Osteocyte (in vitro differentiated cells): ENCODE data around the gene KAZN. TPM values are rescaled to one million over a fixed set of nuclear protein-coding genes. Genes with fewer than 3 reads are reported as not detected.

Source experiments
- DNase-seq: peaks from one replicate; pipeline ENCODE4 v3.0.0; 2021; ENCODE audit warnings: mixed read lengths; ENCODE audit not compliant: unreplicated experiment; ENCODE audit errors: extremely low spot score
- H3K27ac Mint-ChIP-seq: one replicate; pipeline ENCODE4 v1.8.0; 2021; ENCODE audit warnings: mild to moderate bottlenecking, mixed read lengths; ENCODE audit not compliant: unreplicated experiment
- H3K27me3 Mint-ChIP-seq: one replicate; pipeline ENCODE4 v1.8.0; 2021; ENCODE audit warnings: mixed read lengths; ENCODE audit not compliant: unreplicated experiment
- H3K36me3 Mint-ChIP-seq: one replicate; pipeline ENCODE4 v1.8.0; 2021; ENCODE audit warnings: mixed read lengths; ENCODE audit not compliant: unreplicated experiment
- H3K4me1 Mint-ChIP-seq: one replicate; pipeline ENCODE4 v1.8.0; 2021; ENCODE audit warnings: mixed read lengths; ENCODE audit not compliant: unreplicated experiment
- H3K4me3 Mint-ChIP-seq: one replicate; pipeline ENCODE4 v1.8.0; 2021; ENCODE audit warnings: mild to moderate bottlenecking, moderate library complexity, mixed read lengths; ENCODE audit not compliant: unreplicated experiment
- H3K9me3 Mint-ChIP-seq: one replicate; pipeline ENCODE4 v1.8.0; 2021; ENCODE audit warnings: mixed read lengths; ENCODE audit not compliant: unreplicated experiment
- total RNA-seq: library from RNA; stranded (reverse); gene quantifications from 2 replicates; pipeline ENCODE4 v1.2.1, GENCODE V29; 2021
- TF ChIP-seq, protein P1 (sequence below): fragments of 200-600 bp; sonication (generic); IDR thresholded peaks from 2 replicates; pipeline ENCODE4 v1.5.0; 2021; ENCODE audit warnings: antibody characterized with exemption, mild to moderate bottlenecking, moderate library complexity

The KAZN gene
- total RNA-seq, 1 donor from 2014 or later = 47.1 TPM

GRCh38 chr1:14788080-14788479, 189.6 kb downstream of the KAZN start:
- Mint-ChIP-seq H3K4me1 (no peaks in the 10 kb centered on the region), H3K27me3 (peaks cover 2% of the 10 kb centered on the region), H3K27ac (no peak overlapping the region), H3K9me3 (no peaks in the 10 kb centered on the region), H3K4me3 (no peak overlapping the region), H3K36me3 (no peaks in the 10 kb centered on the region)
- no peak for DNase-seq
- TF ChIP-seq, protein P1, sequence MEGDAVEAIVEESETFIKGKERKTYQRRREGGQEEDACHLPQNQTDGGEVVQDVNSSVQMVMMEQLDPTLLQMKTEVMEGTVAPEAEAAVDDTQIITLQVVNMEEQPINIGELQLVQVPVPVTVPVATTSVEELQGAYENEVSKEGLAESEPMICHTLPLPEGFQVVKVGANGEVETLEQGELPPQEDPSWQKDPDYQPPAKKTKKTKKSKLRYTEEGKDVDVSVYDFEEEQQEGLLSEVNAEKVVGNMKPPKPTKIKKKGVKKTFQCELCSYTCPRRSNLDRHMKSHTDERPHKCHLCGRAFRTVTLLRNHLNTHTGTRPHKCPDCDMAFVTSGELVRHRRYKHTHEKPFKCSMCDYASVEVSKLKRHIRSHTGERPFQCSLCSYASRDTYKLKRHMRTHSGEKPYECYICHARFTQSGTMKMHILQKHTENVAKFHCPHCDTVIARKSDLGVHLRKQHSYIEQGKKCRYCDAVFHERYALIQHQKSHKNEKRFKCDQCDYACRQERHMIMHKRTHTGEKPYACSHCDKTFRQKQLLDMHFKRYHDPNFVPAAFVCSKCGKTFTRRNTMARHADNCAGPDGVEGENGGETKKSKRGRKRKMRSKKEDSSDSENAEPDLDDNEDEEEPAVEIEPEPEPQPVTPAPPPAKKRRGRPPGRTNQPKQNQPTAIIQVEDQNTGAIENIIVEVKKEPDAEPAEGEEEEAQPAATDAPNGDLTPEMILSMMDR = no peak

DNA sequence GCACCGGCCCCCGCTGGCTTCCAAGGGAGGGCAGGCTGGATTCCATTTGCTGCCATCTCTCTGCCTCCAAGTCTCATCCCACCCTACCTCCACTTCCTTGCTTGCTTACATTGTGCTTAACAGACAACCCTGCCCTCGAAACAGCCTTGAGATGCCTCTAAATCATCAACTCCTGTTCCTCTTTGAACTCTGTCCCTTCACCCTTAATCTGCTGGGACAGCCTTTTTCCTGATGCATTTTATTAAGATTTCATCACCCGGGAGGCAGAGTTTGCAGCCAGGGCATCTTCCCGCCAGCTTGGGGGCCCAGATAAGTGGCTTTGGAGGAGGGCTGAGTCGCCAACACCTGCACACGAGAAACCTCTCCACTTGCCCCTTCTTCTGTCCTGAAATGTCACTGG, 192.5 kb downstream of the KAZN start:
- Mint-ChIP-seq H3K4me3 (no peak overlapping the region), H3K27ac (no peak overlapping the region), H3K27me3 (peaks cover 2% of the 10 kb centered on the region), H3K9me3 (no peaks in the 10 kb centered on the region), H3K4me1 (no peaks in the 10 kb centered on the region), H3K36me3 (no peaks in the 10 kb centered on the region)
- TF ChIP-seq, protein P1 = no peak
- no peak for DNase-seq

DNA sequence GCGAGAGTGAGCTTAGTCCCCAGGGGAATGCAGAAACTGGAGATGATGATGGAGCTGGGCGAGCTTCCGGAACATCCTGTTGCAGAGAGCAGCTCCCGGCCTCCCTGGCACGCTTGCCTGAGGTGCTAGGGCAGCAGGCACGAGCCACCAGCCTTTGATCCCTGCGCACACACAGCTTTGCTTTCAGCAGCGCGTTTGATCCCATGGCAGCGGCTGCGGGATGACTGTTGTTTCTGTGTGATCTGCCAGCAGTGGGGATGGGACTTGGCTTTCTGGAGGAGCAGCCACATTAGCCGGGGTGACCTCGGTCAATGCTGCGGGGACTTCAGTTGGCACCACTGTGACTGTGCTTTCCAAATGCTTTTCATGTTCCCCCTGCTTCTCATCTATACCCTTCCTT, 193.2 kb downstream of the KAZN start:
- TF ChIP-seq, protein P1 = no peak
- no peaks in the 10 kb centered on the region for H3K36me3 Mint-ChIP-seq
- DNase-seq = no peak
- H3K27me3 Mint-ChIP-seq = peaks cover 2% of the 10 kb centered on the region
- no peaks in the 10 kb centered on the region for H3K4me1 Mint-ChIP-seq
- no peaks in the 10 kb centered on the region for H3K9me3 Mint-ChIP-seq
- H3K4me3 Mint-ChIP-seq = no peak overlapping the region
- no peak overlapping the region for H3K27ac Mint-ChIP-seq

DNA sequence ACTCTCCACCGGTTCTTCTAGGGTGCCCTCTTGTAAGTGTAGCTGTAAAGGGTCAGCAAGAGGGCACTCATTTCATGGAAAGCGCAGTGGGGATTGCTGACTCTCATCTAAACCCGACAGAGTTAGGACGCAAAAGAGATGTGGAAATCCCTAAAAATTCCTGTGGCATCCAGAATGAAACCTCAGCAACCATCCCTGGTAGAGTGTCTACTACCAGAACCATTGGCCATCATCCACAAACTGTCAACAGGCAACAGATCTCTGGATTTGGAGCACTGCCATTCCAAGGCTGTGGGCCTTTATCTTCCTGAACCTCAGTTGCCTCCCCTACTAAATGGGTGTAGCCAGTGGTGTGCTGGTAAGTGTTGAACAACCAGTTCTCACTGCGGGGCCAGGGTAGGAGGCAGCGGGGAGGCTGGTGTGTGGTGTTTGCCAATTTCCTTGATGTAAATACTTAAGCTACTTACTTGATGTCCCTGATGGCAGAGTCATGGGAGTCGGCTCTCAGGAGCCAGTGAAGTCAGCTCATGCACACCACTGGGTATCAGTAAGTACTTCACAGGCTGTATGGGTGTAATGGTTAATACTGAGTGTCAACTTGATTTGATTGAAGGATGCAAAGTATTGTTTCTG, 195.8 kb downstream of the KAZN start:
- Mint-ChIP-seq H3K27ac (no peak overlapping the region), H3K4me1 (no peaks in the 10 kb centered on the region), H3K9me3 (no peaks in the 10 kb centered on the region), H3K27me3 (peaks cover 2% of the 10 kb centered on the region), H3K36me3 (no peaks in the 10 kb centered on the region), H3K4me3 (no peak overlapping the region)
- TF ChIP-seq, protein P1 = no peak
- DNase-seq = no peak

- DNase-seq = no peak
- Mint-ChIP-seq H3K36me3 (no peaks in the 10 kb centered on the region), H3K27ac (no peak overlapping the region), H3K27me3 (peaks cover 2% of the 10 kb centered on the region), H3K9me3 (no peaks in the 10 kb centered on the region), H3K4me1 (no peaks in the 10 kb centered on the region), H3K4me3 (no peak overlapping the region)
- TF ChIP-seq, protein P1 = no peak
These were observed 196.4 kb downstream of the KAZN start for GRCh38 chr1:14794906-14795305.
